Body of pancreas (tissue), 4 donors: ENCODE results near the gene OR5B21.

Experiments used
- POLR2A ChIP-seq, 3 donors: fragments of 450-650 bp; IDR thresholded peaks; one replicate each; pipeline ENCODE4 v1.6.1; 2016; ENCODE audit warnings: antibody characterized with exemption in 3 of 3, mild to moderate bottlenecking in 2 of 3
- TF ChIP-seq, protein P1 (sequence below), 7 experiments: fragments of 450-650 bp in 4 of 7; fragments of 200-600 bp in 3 of 7; sonication (generic) in 3 of 7; IDR thresholded peaks; one replicate each; pipeline ENCODE4 v1.5.1; 2016 to 2019; ENCODE audit warnings: antibody characterized with exemption in 7 of 7

DNA sequence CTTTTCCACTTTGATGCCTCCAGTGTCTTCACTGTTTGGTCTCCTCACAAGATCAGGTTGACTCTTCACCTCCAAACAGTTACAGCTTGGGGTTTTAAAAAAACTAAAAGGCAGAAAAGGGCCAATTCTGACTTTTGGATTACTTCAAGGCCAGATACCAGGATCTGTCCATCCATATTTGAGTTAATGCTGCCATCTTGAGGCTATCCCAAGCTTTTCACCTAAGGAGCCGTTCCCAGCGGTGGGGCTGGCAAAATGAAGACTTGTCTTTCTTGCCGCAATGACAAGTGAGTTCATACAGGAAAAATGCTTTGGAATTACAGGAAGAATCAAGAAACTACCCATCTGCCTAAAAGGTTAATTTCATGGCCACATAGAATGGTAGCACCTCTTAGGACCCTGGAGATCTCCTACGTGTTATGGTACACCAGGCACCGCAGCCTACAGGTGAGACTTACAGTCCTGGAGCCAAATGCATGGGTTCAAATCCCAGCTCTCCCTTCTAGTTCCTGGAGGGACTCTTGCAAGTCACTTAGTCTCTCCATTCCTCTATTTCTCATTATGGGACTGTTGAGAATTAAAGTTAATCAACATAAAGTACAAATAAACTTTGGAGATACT, 6.0 kb upstream of the OR5B21 start:
- no peak for TF ChIP-seq POLR2A (IDR thresholded peaks at IDR 0.05)
- TF ChIP-seq, protein P1, sequence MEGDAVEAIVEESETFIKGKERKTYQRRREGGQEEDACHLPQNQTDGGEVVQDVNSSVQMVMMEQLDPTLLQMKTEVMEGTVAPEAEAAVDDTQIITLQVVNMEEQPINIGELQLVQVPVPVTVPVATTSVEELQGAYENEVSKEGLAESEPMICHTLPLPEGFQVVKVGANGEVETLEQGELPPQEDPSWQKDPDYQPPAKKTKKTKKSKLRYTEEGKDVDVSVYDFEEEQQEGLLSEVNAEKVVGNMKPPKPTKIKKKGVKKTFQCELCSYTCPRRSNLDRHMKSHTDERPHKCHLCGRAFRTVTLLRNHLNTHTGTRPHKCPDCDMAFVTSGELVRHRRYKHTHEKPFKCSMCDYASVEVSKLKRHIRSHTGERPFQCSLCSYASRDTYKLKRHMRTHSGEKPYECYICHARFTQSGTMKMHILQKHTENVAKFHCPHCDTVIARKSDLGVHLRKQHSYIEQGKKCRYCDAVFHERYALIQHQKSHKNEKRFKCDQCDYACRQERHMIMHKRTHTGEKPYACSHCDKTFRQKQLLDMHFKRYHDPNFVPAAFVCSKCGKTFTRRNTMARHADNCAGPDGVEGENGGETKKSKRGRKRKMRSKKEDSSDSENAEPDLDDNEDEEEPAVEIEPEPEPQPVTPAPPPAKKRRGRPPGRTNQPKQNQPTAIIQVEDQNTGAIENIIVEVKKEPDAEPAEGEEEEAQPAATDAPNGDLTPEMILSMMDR (IDR thresholded peaks at IDR 0.05): peak; percentile 28 to 72 (median 68)
